GM21367 (cell line): ENCODE data around the gene ALKBH6.
"Not testable (repeated sequence)": the region's sequence is repeated elsewhere in the genome, so short reads cannot be mapped to it uniquely, and the experiment has no call there.

Source experiments
- ATAC-seq: cut with Tn5 transposase; IDR thresholded peaks from one replicate; pipeline ENCODE4 v1.9.1; 2021; ENCODE audit not compliant: unreplicated experiment

The ALKBH6 gene

DNA sequence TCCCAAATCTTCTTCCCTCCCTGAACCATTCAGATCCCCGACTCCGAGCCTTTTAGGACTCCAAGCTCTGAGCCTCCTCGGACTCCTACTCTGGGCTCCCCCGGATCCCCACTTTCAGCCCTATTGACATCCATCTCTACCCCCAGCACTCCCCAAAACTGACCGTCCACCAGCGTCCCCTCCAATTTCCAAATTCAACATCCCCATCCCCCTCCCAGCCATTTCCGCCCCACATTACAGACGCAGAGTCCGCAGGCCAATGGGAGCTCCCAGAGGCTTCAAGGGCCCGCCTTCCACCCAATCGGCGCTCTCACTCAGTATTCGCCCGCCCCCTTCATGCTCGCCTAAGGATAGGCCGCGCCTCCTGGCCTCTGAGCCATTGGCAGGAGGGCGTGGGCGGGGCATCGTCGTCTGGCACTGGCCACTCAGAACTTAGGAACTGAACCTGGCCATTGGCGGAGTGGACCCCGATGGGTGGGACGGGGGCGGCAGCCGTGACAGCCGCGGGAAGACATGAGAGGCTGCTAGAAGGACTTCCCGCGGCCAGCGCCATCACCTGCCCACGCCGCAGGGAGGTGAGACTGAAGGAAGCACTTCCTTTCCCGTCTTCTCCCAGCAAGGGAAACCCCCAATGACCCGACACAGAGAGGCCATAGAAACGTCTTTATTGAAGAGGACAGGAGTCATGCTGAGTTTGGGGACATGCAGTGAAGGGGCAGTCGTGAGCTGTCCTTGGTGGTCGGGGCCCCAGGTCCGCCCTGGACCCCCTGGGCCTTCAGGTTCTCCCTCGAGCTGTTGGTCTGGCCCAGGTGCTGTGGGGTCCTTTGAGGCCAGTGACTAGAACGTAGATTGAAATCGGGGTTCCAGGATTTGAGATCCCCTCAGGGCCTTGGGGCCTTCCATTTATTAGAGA lies at the start of gene ALKBH6:
TSS of gene ALKBH6 (minus strand) at position 202 of the 913 bp plus-strand sequence. CDS start 816 bp downstream, outside the sequence.
- ATAC-seq = peak; percentile 90

DNA sequence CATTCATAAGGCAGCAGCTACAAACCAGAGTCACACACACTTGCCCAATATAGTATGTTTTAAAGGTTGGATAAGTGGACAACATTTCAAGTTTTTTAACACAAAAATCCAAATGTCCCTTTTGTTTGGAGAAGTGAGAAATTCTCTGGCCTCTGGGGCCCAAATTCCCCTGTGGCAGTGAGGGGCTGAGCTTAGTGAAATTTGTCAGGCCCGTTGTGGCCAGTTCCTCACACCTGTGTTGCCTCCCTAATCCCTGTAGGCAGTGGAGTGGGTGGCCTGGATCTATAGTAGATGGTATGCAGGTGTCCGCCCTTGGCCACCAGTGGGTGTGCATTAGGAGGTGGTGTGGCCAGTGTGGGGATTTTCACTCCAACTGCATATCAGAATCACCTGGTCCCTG lies 47.4 kb upstream of the ALKBH6 start:
- no peak for ATAC-seq

DNA sequence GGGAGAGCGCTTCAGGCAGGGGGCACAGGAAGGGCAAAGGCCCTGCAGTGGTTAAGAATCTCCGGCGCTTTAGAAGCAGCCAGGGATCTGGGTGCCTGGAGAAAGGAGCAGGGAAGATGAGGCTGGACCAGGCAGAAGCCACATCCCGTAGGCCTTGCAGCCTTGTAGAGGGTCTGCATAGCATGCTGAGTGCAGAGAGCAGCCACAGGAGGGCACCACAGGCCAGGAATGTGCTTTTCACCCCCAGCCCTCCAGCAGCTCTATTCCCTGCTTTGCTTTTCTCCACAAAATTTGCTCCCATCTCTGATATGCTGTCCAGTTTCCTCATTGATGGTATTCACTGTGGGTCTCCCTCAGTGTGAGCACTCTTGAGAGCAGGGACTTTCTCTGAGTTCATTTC lies 46.4 kb upstream of the ALKBH6 start:
- ATAC-seq = no peak

- ATAC-seq = no peak
Observed at GRCh38 chr19:36059180-36059910, 45.3 kb upstream of the ALKBH6 start.

GRCh38 chr19:36058481-36059179 lies 44.6 kb upstream of the ALKBH6 start:
- ATAC-seq = no peak

DNA sequence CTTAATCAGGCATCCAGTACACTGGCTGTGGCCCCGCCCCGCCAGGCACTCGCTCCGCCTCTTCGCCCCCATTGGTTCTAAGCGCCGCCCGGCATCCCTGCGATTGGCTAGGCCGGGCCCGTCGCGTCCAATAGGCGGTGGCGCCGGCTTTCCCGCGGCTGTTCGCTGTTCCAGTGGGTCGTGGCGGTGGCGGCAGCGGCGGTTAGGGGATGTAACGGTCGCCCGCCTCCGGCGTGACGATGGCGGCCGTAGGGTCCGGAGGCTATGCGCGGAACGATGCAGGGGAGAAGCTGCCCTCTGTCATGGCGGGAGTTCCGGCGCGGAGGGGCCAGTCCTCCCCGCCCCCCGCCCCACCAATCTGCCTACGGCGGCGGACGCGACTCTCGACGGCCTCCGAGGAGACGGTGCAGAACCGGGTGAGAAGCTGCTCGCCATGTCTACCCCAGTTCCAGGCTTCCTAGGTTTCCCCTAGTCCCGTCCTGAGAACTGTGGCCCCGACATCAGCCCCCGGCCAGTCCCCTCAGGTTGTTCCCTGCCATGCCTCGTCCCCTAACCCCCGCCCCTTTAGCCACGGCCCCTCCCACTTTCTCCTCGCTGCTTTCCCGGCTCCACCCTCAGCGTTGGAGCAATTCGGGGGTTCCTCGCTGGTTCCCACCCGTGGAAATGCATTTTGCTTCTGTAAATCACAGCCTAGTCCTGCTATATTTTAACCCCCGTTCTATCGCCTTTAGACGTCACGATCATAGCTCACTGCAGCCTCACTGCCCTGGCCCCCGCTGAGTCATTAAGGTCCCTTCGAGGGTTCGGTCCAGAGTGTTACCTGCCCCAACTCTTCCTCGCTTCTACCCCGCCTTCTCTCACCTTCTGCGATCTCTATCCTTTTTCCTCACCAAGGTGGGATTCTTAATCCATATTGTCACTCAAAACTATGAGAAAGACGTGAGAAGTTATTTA lies 41.0 kb upstream of the ALKBH6 start, which contains the start of gene WDR62:
TSS of gene WDR62 (plus strand) at position 165 of the 954 bp plus-strand sequence. CDS start at position 240, 75 bp downstream.
- ATAC-seq = peak; percentile 60

DNA sequence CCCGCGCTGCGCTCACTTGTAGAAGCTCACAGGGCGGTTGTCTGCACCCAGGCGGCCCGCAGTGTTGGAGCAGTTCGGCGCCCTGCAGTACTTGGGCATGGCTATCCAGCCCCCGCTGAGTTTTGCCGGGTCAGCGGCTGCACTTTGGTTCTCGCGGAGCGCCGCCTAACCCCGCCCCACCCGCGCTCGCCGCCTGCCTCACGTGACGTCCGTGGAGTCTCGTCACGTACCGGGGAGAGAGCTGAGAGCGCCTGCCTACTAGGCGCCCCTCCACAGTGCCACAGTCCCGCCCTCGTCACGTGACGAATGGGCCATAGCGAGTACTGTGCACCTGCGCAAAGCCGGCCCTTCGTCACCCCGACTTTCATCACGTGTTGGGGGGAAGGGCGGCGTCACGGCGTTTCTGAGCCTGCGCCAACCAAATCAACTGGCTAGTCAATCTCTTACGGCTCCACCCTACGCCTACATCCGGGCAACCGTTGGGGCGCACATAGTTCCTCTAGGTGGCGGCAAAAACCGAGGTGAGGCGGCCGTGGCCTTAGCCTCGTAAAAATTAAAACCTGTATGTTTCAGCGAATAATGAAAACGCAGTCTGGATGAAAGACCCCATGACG lies 40.2 kb upstream of the ALKBH6 start, which contains the start of gene THAP8:
TSS of gene THAP8 (minus strand) at position 167 of the 614 bp plus-strand sequence. CDS start at position 99, 68 bp downstream.
- ATAC-seq = peak; percentile 71

- ATAC-seq = no peak
Observed at GRCh38 chr19:36051637-36052036, 37.6 kb upstream of the ALKBH6 start.

DNA sequence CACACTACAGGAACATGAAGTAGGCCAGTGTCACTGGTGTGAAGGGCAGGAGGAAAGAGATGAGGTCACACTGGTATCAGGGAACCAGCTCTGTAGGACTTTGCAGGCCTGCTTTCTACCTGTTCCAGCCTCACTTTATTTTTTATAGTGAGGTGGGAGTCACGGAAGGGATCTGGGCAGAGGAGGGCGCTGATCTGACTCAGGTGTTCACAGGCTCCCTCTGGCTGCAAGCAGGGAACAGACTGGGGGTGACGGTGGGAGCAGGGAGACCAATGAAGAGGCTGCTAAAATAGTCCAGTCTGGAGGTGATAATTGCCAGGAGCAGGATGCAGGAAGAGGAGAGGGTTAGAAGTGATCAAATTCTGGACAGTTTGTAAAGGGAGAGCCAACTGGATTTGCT lies 37.2 kb upstream of the ALKBH6 start:
- ATAC-seq = no peak

DNA sequence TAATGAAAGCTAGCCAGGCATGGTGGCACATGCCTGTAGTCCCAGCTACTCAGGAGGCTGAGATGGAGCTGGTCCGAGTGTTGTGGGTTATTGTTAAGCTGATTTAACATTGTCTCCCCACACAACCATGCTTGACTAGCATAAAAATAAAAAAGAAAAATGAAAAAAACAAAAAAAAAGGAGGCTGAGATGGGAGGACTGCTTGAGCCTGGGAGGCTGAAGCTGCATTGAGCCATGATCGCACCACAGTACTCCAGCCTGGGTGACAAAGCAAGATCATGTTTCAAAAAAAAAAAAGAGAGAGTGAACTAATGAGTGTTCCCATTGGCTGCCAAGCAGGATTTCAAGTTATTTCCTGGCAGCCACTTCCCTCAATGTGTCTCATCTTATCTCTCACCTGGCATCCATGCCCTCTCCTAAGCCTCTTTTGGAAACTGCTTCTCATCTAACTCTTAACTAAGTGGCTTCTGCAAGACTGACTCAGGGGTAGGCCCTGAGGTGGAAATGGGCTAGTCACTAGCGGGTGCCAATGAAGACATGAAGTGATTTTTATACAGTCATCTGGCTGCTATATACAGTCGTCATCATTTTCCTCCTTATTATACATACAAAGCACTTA lies 35.2 kb upstream of the ALKBH6 start:
- no peak for ATAC-seq

DNA sequence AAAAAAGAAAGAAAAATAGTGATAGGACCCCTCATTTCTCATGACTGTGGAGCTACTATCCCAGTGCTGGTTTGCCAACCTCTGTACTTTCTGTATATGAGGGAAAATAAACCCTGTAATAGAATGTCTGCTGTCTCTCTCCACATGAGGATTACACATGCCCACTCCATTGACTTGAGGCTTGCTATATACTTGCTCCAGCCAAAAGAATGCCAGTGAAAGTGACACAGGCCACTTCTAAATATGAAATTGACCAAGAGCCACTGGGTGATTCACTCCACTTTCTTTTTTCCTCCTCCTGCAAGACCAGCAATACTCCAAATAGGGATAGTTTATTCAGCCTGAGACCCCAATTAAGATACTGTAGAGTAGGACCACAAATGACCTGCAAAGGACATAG lies 33.8 kb upstream of the ALKBH6 start:
- no peak for ATAC-seq

GRCh38 chr19:36046443-36047050 lies 32.5 kb upstream of the ALKBH6 start:
- ATAC-seq = no peak

DNA sequence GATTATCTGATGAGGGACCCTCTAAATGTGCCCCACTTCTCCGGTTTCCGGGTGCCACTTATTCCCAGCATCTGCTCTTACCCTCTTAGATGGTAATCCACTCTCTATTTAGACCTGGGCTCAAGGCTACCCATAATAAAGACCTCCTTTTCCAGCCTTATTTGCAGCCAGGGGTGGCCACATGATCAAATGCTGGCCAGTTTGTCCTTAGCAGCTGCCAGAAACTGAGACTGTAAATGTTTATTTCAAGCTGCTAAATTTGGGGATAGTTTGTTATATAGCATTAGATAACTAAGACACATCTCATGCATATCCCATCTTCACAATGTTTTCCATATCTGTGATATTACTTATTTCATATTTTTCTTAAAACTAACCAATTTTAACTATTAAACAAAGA lies 29.9 kb upstream of the ALKBH6 start:
- no peak for ATAC-seq

GRCh38 chr19:36041831-36042230 lies 27.8 kb upstream of the ALKBH6 start:
- no peak for ATAC-seq

- ATAC-seq = not testable (repeated sequence)
Observed at GRCh38 chr19:36041092-36041491, 27.1 kb upstream of the ALKBH6 start.

GRCh38 chr19:36040495-36040894 lies 26.5 kb upstream of the ALKBH6 start:
- no peak for ATAC-seq

- no peak for ATAC-seq
Observed at GRCh38 chr19:36032251-36033104, 18.5 kb upstream of the ALKBH6 start, which contains the start of gene CLIP3. TSS of gene CLIP3 (minus strand) at chr19:36032873. CDS start at chr19:36032357, 516 bp downstream.

- no peak for ATAC-seq
Observed at GRCh38 chr19:36031308-36031707, 17.3 kb upstream of the ALKBH6 start.
